HEK293 (cell line): ENCODE results near the gene PARP8.

Experiments used
- CTCF ChIA-PET: fragments of 350-600 bp; formaldehyde crosslinking; extraction: SDS; loops from one replicate; lab custom pipeline; 2021; ENCODE audit warnings: antibody characterized with exemption; lab: Yijun Ruan, JAX
- POLR2A ChIA-PET: fragments of 300-600 bp; formaldehyde crosslinking; extraction: SDS; loops from one replicate; lab custom pipeline; 2020; ENCODE audit warnings: antibody characterized with exemption, inconsistent platforms; lab: Yijun Ruan, JAX
- H3K27ac ChIP-seq: fragments of 200-500 bp; sonication (Bioruptor generic); 2 replicates; pipeline ENCODE4 v1.5.1; 2014; ENCODE audit warnings: low read depth, low read length, control low read depth, inconsistent platforms; ENCODE audit errors: extremely low read depth
- H3K36me3 ChIP-seq, 2 experiments: fragments of 200-500 bp in 1 of 2; sonication (Bioruptor generic) in 1 of 2; 1 replicate in 1 of 2; 2 replicates in 1 of 2; pipeline ENCODE4 v1.5.1; 2014 to 2017; ENCODE audit warnings: inconsistent platforms in 2 of 2, low read length in 2 of 2; ENCODE audit not compliant: control insufficient read depth in 2 of 2, insufficient read depth in 1 of 2
- H3K4me1 ChIP-seq: fragments of 200-500 bp; sonication (Bioruptor generic); 2 replicates; pipeline ENCODE4 v1.5.1; 2014; ENCODE audit warnings: mild to moderate bottlenecking, low read length, inconsistent platforms; ENCODE audit not compliant: control insufficient read depth, insufficient read depth
- H3K4me3 ChIP-seq: 2 replicates; pipeline ENCODE4 v1.5.1; 2011; ENCODE audit warnings: low read depth, mild to moderate bottlenecking, control low read depth, low read length, moderate library complexity
- H3K9me3 ChIP-seq: fragments of 200-500 bp; sonication (Bioruptor generic); 2 replicates; pipeline ENCODE4 v1.5.1; 2014; ENCODE audit warnings: low read depth, low read length, inconsistent platforms; ENCODE audit not compliant: control insufficient read depth, insufficient read depth
- AEBP2 ChIP-seq: fragments of 450-650 bp; formaldehyde crosslinking; IDR thresholded peaks from 2 replicates; pipeline ENCODE4 v1.5.1; 2016; ENCODE audit warnings: missing biosample characterization, missing genetic modification characterization, borderline replicate concordance
- GFI1B ChIP-seq: fragments of 450-650 bp; formaldehyde crosslinking; IDR thresholded peaks from 2 replicates; pipeline ENCODE4 v1.5.1; 2016; ENCODE audit warnings: missing biosample characterization, missing genetic modification characterization
- GLI2 ChIP-seq: fragments of 450-650 bp; formaldehyde crosslinking; IDR thresholded peaks from 2 replicates; pipeline ENCODE4; 2017; ENCODE audit warnings: missing biosample characterization, missing genetic modification characterization, low read depth, borderline replicate concordance
- HIC1 ChIP-seq: fragments of 450-650 bp; formaldehyde crosslinking; IDR thresholded peaks from 2 replicates; pipeline ENCODE4 v1.5.1; 2016; ENCODE audit warnings: missing biosample characterization, missing genetic modification characterization
- OVOL3 ChIP-seq: fragments of 450-650 bp; formaldehyde crosslinking; IDR thresholded peaks from 2 replicates; pipeline ENCODE4 v1.5.1; 2016; ENCODE audit warnings: missing biosample characterization, missing genetic modification characterization
- RBAK ChIP-seq: fragments of 450-650 bp; formaldehyde crosslinking; IDR thresholded peaks from 2 replicates; pipeline ENCODE4 v1.5.1; 2016; ENCODE audit warnings: missing biosample characterization, missing genetic modification characterization
- REST ChIP-seq: fragments of 450-650 bp; formaldehyde crosslinking; IDR thresholded peaks from 2 replicates; pipeline ENCODE4 v1.5.1; 2016; ENCODE audit warnings: missing biosample characterization, missing genetic modification characterization
- SP2 ChIP-seq: fragments of 450-650 bp; formaldehyde crosslinking; IDR thresholded peaks from 2 replicates; pipeline ENCODE4 v1.5.1; 2016; ENCODE audit warnings: missing biosample characterization, missing genetic modification characterization
- SP7 ChIP-seq: fragments of 450-650 bp; formaldehyde crosslinking; IDR thresholded peaks from 2 replicates; pipeline ENCODE4 v1.5.1; 2016; ENCODE audit warnings: missing biosample characterization, missing genetic modification characterization
- TCF7L2 ChIP-seq: IDR thresholded peaks from 2 replicates; pipeline ENCODE4 v1.6.1; 2011; ENCODE audit warnings: low read depth, mild to moderate bottlenecking, inconsistent platforms, low read length, moderate library complexity, borderline replicate concordance
- TRIM28 ChIP-seq: IDR thresholded peaks from 2 replicates; pipeline ENCODE4 v1.6.1; 2011; ENCODE audit warnings: low read length, control low read depth, borderline replicate concordance
- ZBTB21 ChIP-seq: fragments of 450-650 bp; formaldehyde crosslinking; IDR thresholded peaks from 2 replicates; pipeline ENCODE4 v1.5.1; 2017; ENCODE audit warnings: missing biosample characterization, missing genetic modification characterization
- ZFP37 ChIP-seq: fragments of 450-650 bp; formaldehyde crosslinking; IDR thresholded peaks from 2 replicates; pipeline ENCODE4 v1.5.1; 2016; ENCODE audit warnings: missing biosample characterization, missing genetic modification characterization
- ZNF112 ChIP-seq: fragments of 450-650 bp; formaldehyde crosslinking; IDR thresholded peaks from 2 replicates; pipeline ENCODE4 v1.5.0; 2017; ENCODE audit warnings: missing biosample characterization, missing genetic modification characterization
- ZNF140 ChIP-seq: fragments of 450-650 bp; formaldehyde crosslinking; IDR thresholded peaks from 2 replicates; pipeline ENCODE4 v1.5.1; 2016; ENCODE audit warnings: missing biosample characterization, missing genetic modification characterization
- ZNF16 ChIP-seq: fragments of 450-650 bp; formaldehyde crosslinking; IDR thresholded peaks from 2 replicates; pipeline ENCODE4 v1.5.1; 2016; ENCODE audit warnings: low read depth, missing biosample characterization, missing genetic modification characterization
- ZNF184 ChIP-seq: fragments of 450-650 bp; IDR thresholded peaks from 2 replicates; pipeline ENCODE4 v1.5.1; 2018; ENCODE audit warnings: missing biosample characterization, mild to moderate bottlenecking, missing genetic modification characterization
- ZNF274 ChIP-seq, 2 experiments: fragments of 200-500 bp in 1 of 2; fragments of 450-650 bp in 1 of 2; sonication (Bioruptor generic) in 1 of 2; formaldehyde crosslinking in 1 of 2; IDR thresholded peaks; 2 replicates each; pipeline versions ENCODE4 v1.5.1 to v1.6.1; 2014 to 2016; ENCODE audit warnings: borderline replicate concordance in 1 of 2, inconsistent platforms in 1 of 2, low read length in 1 of 2, missing biosample characterization in 1 of 2, missing genetic modification characterization in 1 of 2
- ZNF280C ChIP-seq: fragments of 450-650 bp; formaldehyde crosslinking; IDR thresholded peaks from 2 replicates; pipeline ENCODE4 v1.5.1; 2016; ENCODE audit warnings: missing biosample characterization, missing genetic modification characterization
- ZNF302 ChIP-seq: fragments of 450-650 bp; formaldehyde crosslinking; IDR thresholded peaks from 2 replicates; pipeline ENCODE4 v1.5.1; 2016; ENCODE audit warnings: missing biosample characterization, missing genetic modification characterization, low read depth
- ZNF394 ChIP-seq: fragments of 450-650 bp; formaldehyde crosslinking; IDR thresholded peaks from 2 replicates; pipeline ENCODE4 v1.5.1; 2016; ENCODE audit warnings: missing biosample characterization, missing genetic modification characterization, mild to moderate bottlenecking, moderate library complexity, borderline replicate concordance
- ZNF510 ChIP-seq: fragments of 450-650 bp; formaldehyde crosslinking; IDR thresholded peaks from 2 replicates; pipeline ENCODE4 v1.5.1; 2018; ENCODE audit warnings: mild to moderate bottlenecking, missing genetic modification characterization, missing biosample characterization; ENCODE audit not compliant: insufficient replicate concordance
- ZNF513 ChIP-seq: fragments of 450-650 bp; IDR thresholded peaks from 2 replicates; pipeline ENCODE4 v1.5.1; 2018; ENCODE audit warnings: missing biosample characterization, missing genetic modification characterization
- ZNF530 ChIP-seq: fragments of 450-650 bp; formaldehyde crosslinking; IDR thresholded peaks from 2 replicates; pipeline ENCODE4 v1.5.1; 2016; ENCODE audit warnings: low read depth, missing biosample characterization, missing genetic modification characterization
- ZNF701 ChIP-seq: fragments of 450-650 bp; formaldehyde crosslinking; IDR thresholded peaks from 2 replicates; pipeline ENCODE4 v1.5.1; 2016; ENCODE audit warnings: missing biosample characterization, missing genetic modification characterization
- ZNF837 ChIP-seq: fragments of 450-650 bp; formaldehyde crosslinking; IDR thresholded peaks from 2 replicates; pipeline ENCODE4 v1.5.1; 2016; ENCODE audit warnings: missing biosample characterization, missing genetic modification characterization
- ZSCAN23 ChIP-seq: fragments of 450-650 bp; formaldehyde crosslinking; IDR thresholded peaks from 2 replicates; pipeline ENCODE4 v1.5.1; 2016; ENCODE audit warnings: missing biosample characterization, missing genetic modification characterization

Gene PARP8

GRCh38 chr5:50655810-50656205, 10.6 kb upstream of the PARP8 start:
- H3K4me3 ChIP-seq: no peak overlapping the region
- CTCF ChIA-PET: no interaction called here
- H3K4me1 ChIP-seq: peaks cover under 1% of the 10 kb centered on the region; the same call in 1 of the 2 replicates
- TF ChIP-seq ZNF16 (tag by site-specific recombination) (no peak), ZNF701 (no peak), AEBP2 (tag by site-specific recombination) (no peak), ZNF112 (no peak), TRIM28 (no peak), GLI2 (tag by site-specific recombination) (no peak), ZNF184 (tag by site-specific recombination) (no peak), ZNF274 (IDR thresholded peaks at IDR 0.05; ENCODE audit: low read length) (no peak), ZNF274 (tag by site-specific recombination; IDR thresholded peaks at IDR 0.05; ENCODE audit: borderline replicate concordance) (no peak), OVOL3 (tag by site-specific recombination) (no peak), TCF7L2 (no peak), ZNF837 (tag by site-specific recombination) (no peak), SP7 (tag by site-specific recombination) (no peak), ZBTB21 (tag by site-specific recombination) (no peak), RBAK (tag by site-specific recombination) (no peak), GFI1B (tag by site-specific recombination) (no peak), HIC1 (tag by site-specific recombination) (no peak), ZSCAN23 (tag by site-specific recombination) (no peak)
- TF ChIP-seq, all 188 proteins: peak for 0
- Histone ChIP-seq H3K36me3 (no peaks in the 10 kb centered on the region), H3K27ac (no peak overlapping the region), H3K9me3 (no peaks in the 10 kb centered on the region)
- POLR2A ChIA-PET: no interaction called here

GRCh38 chr5:50657044-50657443, 9.4 kb upstream of the PARP8 start:
- Histone ChIP-seq H3K27ac (no peak overlapping the region), H3K4me3 (no peak overlapping the region), H3K4me1 (no peaks in the 10 kb centered on the region), H3K36me3 (no peaks in the 10 kb centered on the region), H3K9me3 (no peaks in the 10 kb centered on the region)
- ChIA-PET POLR2A (no interaction called here), CTCF (no interaction called here)
- TF ChIP-seq ZNF530 (tag by site-specific recombination) (no peak), ZNF394 (tag by site-specific recombination) (no peak), SP2 (tag by site-specific recombination) (no peak), REST (tag by site-specific recombination) (no peak), ZNF302 (tag by site-specific recombination) (no peak), ZNF140 (tag by site-specific recombination) (no peak), ZNF510 (tag by site-specific recombination) (no peak), ZNF280C (no peak), ZFP37 (no peak), ZNF513 (tag by site-specific recombination) (no peak)
